ENCODE measurements around the gene JAM3.

JAM3 gene

GRCh38 chr11:134139303-134139872 is 70.5 kb downstream of the JAM3 start:
- no peak for DNase-seq (ENCODE audit: low read depth)
- TF ChIP-seq, protein P1, sequence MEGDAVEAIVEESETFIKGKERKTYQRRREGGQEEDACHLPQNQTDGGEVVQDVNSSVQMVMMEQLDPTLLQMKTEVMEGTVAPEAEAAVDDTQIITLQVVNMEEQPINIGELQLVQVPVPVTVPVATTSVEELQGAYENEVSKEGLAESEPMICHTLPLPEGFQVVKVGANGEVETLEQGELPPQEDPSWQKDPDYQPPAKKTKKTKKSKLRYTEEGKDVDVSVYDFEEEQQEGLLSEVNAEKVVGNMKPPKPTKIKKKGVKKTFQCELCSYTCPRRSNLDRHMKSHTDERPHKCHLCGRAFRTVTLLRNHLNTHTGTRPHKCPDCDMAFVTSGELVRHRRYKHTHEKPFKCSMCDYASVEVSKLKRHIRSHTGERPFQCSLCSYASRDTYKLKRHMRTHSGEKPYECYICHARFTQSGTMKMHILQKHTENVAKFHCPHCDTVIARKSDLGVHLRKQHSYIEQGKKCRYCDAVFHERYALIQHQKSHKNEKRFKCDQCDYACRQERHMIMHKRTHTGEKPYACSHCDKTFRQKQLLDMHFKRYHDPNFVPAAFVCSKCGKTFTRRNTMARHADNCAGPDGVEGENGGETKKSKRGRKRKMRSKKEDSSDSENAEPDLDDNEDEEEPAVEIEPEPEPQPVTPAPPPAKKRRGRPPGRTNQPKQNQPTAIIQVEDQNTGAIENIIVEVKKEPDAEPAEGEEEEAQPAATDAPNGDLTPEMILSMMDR (IDR thresholded peaks at IDR 0.05; ENCODE audit: low read depth, low read length, missing control alignments) = no peak
- H3K4me3 ChIP-seq (ENCODE audit: low read depth, low read length) = no peak overlapping the region

DNA sequence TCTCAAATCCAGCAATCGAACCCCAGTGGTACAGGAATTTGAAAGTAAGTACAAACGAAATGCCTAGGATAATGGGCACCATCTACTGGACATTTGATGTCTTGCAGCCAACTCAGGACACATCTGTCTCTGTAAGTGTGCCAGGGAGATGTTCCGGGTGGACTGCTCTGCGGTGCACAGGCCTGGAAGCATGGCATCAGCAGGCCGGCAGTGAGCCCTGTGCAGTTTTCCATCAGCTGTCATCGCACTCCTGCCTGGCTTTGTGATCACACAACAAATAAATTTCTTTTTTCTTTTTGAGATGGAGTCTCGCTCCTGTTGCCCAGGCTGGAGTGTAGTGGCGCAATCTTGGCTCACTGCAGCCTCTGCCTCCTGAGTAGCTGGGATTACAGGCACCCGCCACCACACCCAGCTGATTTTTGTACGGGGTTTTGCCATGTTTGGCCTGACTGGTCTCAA is 71.0 kb downstream of the JAM3 start:
- no peak overlapping the region for H3K4me3 ChIP-seq (ENCODE audit: low read depth, low read length)
- TF ChIP-seq, protein P1 (IDR thresholded peaks at IDR 0.05; ENCODE audit: low read depth, low read length, missing control alignments) = peak; percentile 79
- peak; percentile 19 for DNase-seq (ENCODE audit: low read depth)

DNA sequence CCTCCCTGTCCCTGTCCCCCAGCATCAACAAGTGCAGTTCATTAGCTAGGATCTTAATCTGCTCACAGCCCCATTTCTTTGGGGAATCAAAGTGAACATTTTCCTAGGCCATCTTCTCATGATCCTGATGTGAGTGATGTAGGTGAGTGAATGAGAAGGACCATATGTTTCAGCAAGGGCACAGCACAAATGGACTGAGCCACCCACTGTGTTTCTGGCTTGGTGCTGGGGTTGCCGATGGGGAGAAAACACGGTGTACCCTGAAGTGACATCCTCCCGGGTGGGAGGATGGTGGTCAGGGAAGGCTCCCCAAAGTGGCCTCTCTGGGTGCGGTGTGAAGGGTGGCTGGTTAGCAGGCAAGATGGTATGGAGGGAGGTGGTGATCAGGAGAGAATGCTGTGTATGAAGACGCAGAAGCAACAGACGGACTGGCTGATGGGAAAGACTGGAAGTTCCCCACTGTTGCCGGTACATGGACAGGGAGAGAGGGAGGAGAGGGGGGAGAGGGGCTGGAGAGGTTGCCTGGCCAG is 72.2 kb downstream of the JAM3 start:
- TF ChIP-seq, protein P1 (IDR thresholded peaks at IDR 0.05; ENCODE audit: low read depth, low read length, missing control alignments) = no peak
- DNase-seq (ENCODE audit: low read depth) = no peak
- H3K4me3 ChIP-seq (ENCODE audit: low read depth, low read length) = no peak overlapping the region

DNA sequence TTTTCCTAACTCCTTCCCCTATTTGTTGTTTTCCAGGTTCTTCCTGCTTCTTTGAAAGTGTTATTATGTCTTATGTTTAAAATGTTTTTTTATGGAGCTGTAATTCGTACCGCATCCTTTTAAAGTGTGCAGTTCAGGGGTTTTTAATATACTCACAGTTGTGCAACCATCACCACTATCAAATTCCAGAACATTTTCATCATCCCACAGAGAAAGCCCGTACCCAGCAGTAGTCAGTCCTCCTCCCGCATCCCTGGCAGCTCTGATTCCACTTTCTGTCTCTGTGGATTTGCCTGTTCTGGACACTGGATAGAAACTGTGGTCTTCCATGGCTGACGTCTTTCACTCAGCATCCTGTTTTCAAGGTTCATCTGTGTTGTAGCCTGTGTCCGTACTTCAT is 73.7 kb downstream of the JAM3 start:
- DNase-seq (ENCODE audit: low read depth) = no peak
- no peak overlapping the region for H3K4me3 ChIP-seq (ENCODE audit: low read depth, low read length)

GRCh38 chr11:134143801-134144200 is 74.9 kb downstream of the JAM3 start:
- no peak for DNase-seq (ENCODE audit: low read depth)
- TF ChIP-seq, protein P1 (IDR thresholded peaks at IDR 0.05; ENCODE audit: low read depth, low read length, missing control alignments) = no peak
- no peak overlapping the region for H3K4me3 ChIP-seq (ENCODE audit: low read depth, low read length)

More for the DNA sequence above, 73.7 kb downstream of the JAM3 start:
- TF ChIP-seq, protein P1 (IDR thresholded peaks at IDR 0.05; ENCODE audit: low read depth, low read length, missing control alignments) = no peak

DNA sequence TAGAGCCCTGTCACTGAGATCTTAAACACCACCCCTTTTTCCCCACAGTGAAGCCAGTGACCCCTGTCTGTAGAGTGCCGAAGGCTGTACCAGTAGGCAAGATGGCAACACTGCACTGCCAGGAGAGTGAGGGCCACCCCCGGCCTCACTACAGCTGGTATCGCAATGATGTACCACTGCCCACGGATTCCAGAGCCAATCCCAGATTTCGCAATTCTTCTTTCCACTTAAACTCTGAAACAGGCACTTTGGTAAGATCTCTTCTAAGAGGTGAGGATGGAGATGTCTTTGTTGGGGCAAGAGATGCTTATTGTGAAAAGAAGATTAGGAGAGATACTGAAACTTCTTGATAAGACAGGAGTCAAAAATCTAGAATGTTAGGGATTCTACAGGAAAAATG is 75.9 kb downstream of the JAM3 start:
- no peak for DNase-seq (ENCODE audit: low read depth)
- H3K4me3 ChIP-seq (ENCODE audit: low read depth, low read length) = no peak overlapping the region
- TF ChIP-seq, protein P1 (IDR thresholded peaks at IDR 0.05; ENCODE audit: low read depth, low read length, missing control alignments) = no peak

GRCh38 chr11:134145715-134146114 is 76.8 kb downstream of the JAM3 start:
- no peak overlapping the region for H3K4me3 ChIP-seq (ENCODE audit: low read depth, low read length)
- DNase-seq (ENCODE audit: low read depth) = no peak
- TF ChIP-seq, protein P1 (IDR thresholded peaks at IDR 0.05; ENCODE audit: low read depth, low read length, missing control alignments) = no peak
